B cell (primary cell): Measurements from ENCODE around the gene MRPS27.

ENCODE experiments used
- EZH2 ChIP-seq: IDR thresholded peaks from 2 replicates; pipeline ENCODE4 v1.6.1; 2012; ENCODE audit warnings: borderline replicate concordance, low read depth, mild to moderate bottlenecking, moderate library complexity, low read length; ENCODE audit not compliant: insufficient read depth, poor library complexity, severe bottlenecking
- TF ChIP-seq, protein P1 (sequence below): fragments of 200-600 bp; IDR thresholded peaks from one replicate; pipeline ENCODE4 v1.8.0; 2022; ENCODE audit warnings: antibody characterized with exemption, mild to moderate bottlenecking

DNA sequence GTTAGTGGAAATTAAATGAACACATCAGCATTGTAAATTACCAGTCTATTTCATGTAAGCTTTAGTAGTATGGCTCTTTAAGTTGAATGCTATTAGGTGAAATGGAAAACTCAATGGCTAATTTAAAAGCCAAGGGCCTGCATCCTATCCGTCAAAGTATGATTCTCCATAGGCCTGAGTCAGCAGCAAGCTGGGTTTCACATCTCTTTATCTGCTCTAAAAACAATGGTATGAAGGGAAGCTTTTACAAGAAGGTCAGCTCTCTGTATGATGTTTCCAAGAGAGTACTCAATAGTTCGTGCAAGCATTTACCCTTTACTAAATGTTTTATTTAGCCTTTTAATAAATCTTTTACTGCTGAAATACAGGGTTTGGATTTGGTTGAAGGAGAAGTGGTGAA, 149.9 kb downstream of the MRPS27 start:
- TF ChIP-seq EZH2, result no peak
- TF ChIP-seq, protein P1, sequence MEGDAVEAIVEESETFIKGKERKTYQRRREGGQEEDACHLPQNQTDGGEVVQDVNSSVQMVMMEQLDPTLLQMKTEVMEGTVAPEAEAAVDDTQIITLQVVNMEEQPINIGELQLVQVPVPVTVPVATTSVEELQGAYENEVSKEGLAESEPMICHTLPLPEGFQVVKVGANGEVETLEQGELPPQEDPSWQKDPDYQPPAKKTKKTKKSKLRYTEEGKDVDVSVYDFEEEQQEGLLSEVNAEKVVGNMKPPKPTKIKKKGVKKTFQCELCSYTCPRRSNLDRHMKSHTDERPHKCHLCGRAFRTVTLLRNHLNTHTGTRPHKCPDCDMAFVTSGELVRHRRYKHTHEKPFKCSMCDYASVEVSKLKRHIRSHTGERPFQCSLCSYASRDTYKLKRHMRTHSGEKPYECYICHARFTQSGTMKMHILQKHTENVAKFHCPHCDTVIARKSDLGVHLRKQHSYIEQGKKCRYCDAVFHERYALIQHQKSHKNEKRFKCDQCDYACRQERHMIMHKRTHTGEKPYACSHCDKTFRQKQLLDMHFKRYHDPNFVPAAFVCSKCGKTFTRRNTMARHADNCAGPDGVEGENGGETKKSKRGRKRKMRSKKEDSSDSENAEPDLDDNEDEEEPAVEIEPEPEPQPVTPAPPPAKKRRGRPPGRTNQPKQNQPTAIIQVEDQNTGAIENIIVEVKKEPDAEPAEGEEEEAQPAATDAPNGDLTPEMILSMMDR, result no peak
